Type B pancreatic cell (in vitro differentiated cells): ENCODE data around the gene CENPM. TPM values are rescaled to one million over a fixed set of nuclear protein-coding genes. Genes with fewer than 3 reads are reported as not detected.

Experiments
- DNase-seq: peaks from one replicate; pipeline ENCODE4 v3.0.0; 2021; ENCODE audit warnings: mixed read lengths; ENCODE audit not compliant: unreplicated experiment; ENCODE audit errors: extremely low spot score
- H3K27ac Mint-ChIP-seq: 2 replicates; pipeline ENCODE4 v1.8.0; 2021; ENCODE audit warnings: mild to moderate bottlenecking, mixed read lengths
- H3K27me3 Mint-ChIP-seq: 2 replicates; pipeline ENCODE4 v1.8.0; 2021; ENCODE audit warnings: mixed read lengths
- H3K36me3 Mint-ChIP-seq: 2 replicates; pipeline ENCODE4 v1.8.0; 2021; ENCODE audit warnings: mixed read lengths
- H3K4me1 Mint-ChIP-seq: one replicate; pipeline ENCODE4 v1.8.0; 2021; ENCODE audit warnings: mixed read lengths; ENCODE audit not compliant: unreplicated experiment
- H3K4me3 Mint-ChIP-seq: 2 replicates; pipeline ENCODE4 v1.8.0; 2021; ENCODE audit warnings: mild to moderate bottlenecking, mixed read lengths
- H3K9me3 Mint-ChIP-seq: 2 replicates; pipeline ENCODE4 v1.8.0; 2021; ENCODE audit warnings: mixed read lengths
- CTCF ChIP-seq: fragments of 200-600 bp; sonication (generic); conservative IDR thresholded peaks from 2 replicates; pipeline ENCODE4 v1.5.0; 2021; ENCODE audit warnings: antibody characterized with exemption, mild to moderate bottlenecking
- total RNA-seq: library from RNA; stranded (reverse); gene quantifications from 2 replicates; pipeline ENCODE4 v1.2.1, GENCODE V29; 2021; ENCODE audit warnings: low replicate concordance

The CENPM gene
- total RNA-seq, 1 donor from 2014 or later: 29.4 TPM

- no peaks in the 10 kb centered on the region for H3K4me1 Mint-ChIP-seq
- TF ChIP-seq CTCF: no peak
- no peak for DNase-seq
- no peaks in the 10 kb centered on the region for H3K36me3 Mint-ChIP-seq
- no peaks in the 10 kb centered on the region for H3K27me3 Mint-ChIP-seq
- no peak overlapping the region for H3K27ac Mint-ChIP-seq
- H3K9me3 Mint-ChIP-seq: no peaks in the 10 kb centered on the region
- H3K4me3 Mint-ChIP-seq: no peak overlapping the region
Observed at GRCh38 chr22:41934284-41935014, 12.5 kb downstream of the CENPM start.

DNA sequence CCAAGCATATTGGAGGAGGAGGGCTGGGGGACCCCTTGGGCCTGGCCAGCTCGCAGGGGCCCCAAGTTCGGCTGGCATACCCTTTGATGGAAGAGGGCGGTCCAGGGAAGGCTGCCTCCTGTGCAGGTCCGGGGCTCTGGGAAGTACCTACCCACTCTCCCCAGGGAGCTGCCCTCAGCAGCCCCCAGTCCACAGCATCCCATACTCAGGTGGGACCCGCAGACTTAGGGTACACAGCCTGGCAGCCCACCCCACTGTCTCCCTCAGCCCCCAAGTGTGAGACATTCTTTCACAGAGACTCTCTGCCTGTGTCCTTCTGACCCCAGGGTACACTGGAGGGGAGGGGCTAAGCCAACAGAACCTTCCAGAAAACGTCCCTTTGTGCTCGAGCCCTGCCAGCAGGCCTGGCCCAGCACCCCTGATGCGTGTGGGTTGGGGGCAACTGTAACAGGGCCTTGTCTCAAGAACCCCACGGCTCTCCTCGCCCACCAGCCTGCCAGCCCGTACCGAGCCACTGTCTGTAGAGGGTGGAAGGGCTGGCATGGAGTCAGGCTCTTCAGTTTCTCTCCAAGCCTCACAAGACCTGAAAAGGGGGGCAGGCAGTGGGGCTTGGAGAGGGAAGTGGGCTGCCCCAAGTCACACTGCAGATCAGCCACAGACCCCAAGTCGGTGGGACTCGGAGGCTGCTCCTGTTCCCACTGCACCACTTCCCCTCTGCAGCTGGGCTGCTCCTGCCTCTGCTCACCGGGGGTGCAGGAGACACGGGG lies 13.4 kb downstream of the CENPM start:
- Mint-ChIP-seq H3K27me3 (no peaks in the 10 kb centered on the region), H3K9me3 (no peaks in the 10 kb centered on the region), H3K4me1 (no peaks in the 10 kb centered on the region), H3K27ac (no peak overlapping the region), H3K4me3 (no peak overlapping the region), H3K36me3 (no peaks in the 10 kb centered on the region)
- no peak for DNase-seq
- TF ChIP-seq CTCF: no peak

DNA sequence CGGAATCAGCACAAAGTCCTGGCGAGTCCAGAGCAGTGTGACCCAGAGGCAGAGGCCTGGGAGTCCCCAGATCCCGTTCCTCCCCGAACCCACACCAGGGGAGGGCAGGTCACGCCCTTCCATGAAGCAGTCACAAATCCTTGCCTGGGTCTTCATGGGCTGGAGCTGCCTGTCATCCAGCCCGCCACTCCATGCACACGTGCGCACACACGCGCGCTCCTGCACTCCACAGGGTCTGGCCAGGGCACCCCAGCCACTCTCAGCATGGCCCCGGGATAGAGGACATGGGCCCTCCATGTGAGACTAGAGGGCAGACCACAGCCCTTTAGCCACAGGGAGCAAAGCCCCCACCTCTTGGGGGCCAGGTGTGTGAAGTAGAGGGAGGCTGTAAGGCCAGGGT lies 14.6 kb downstream of the CENPM start:
- Mint-ChIP-seq H3K4me1 (no peaks in the 10 kb centered on the region), H3K4me3 (no peak overlapping the region), H3K36me3 (no peaks in the 10 kb centered on the region), H3K27me3 (peaks cover 9% of the 10 kb centered on the region), H3K27ac (no peak overlapping the region), H3K9me3 (no peaks in the 10 kb centered on the region)
- no peak for DNase-seq
- TF ChIP-seq CTCF: no peak

DNA sequence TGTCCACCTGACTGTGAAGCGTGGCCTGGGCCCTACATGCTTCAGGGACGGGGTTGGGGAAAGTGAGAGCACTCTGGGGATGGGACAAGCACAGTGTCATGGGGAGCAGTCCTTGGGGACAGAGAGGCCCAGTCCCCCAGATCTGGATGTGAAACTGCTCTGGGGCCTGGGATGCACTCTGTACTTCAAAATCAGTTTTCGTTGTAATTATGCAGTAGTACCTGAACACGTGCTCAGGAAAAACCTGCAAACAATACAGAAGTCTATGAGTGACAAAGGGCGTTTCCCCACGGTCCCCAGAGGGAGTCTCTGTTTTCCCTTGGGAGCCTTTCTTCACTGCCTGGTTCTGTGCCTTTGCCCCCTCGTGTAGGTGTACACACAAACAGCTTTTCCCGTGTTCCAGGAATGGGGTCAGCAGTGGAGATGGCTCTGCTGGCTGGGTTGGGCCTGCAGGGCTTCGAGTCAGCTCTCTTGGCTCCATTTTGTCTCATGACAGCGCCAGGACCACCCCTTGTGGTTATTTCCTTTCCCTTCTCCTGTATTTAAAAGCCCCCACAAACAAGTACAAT lies 15.2 kb downstream of the CENPM start:
- TF ChIP-seq CTCF: no peak
- H3K9me3 Mint-ChIP-seq: no peaks in the 10 kb centered on the region
- DNase-seq: no peak
- peaks cover 14% of the 10 kb centered on the region for H3K27me3 Mint-ChIP-seq
- no peak overlapping the region for H3K4me3 Mint-ChIP-seq
- H3K36me3 Mint-ChIP-seq: no peaks in the 10 kb centered on the region
- H3K27ac Mint-ChIP-seq: no peak overlapping the region
- no peaks in the 10 kb centered on the region for H3K4me1 Mint-ChIP-seq

DNA sequence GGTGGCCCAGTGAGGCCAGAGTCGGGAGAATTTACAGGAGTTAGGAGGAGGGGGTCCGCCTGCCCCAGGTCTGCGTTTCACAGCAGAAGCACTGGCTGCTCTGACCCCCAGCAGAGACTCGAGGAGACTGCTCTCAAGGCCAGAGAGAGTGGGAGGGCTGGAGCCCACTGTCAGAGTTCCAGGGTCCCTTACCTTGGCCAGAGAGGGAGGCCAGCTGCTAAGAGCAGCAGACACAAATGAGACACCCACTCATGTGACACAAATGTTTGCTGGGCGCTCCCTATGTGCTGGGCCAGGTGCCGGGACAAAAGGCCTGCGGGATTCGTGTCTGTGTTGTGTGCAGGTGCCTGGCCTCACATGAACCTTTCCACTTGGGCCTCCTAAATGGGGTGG lies 17.5 kb downstream of the CENPM start:
- H3K27me3 Mint-ChIP-seq: peaks cover 26% of the 10 kb centered on the region

More for the DNA sequence above, 17.5 kb downstream of the CENPM start:
- Mint-ChIP-seq H3K27ac (no peak overlapping the region), H3K9me3 (no peaks in the 10 kb centered on the region), H3K4me3 (no peak overlapping the region), H3K4me1 (no peaks in the 10 kb centered on the region), H3K36me3 (no peaks in the 10 kb centered on the region)
- no peak for TF ChIP-seq CTCF
- no peak for DNase-seq
